HepG2 (cell line): Measurements from ENCODE around the gene SLC25A23. TPM values are rescaled to one million over a fixed set of nuclear protein-coding genes. Genes with fewer than 3 reads are reported as not detected.

Experiments
- BCL6 ChIP-seq: IDR thresholded peaks from 2 replicates; pipeline ENCODE4 v1.6.1; 2016; ENCODE audit warnings: missing genetic modification reagents, missing compliant biosample characterization
- BORCS8-MEF2B ChIP-seq: sonication (generic); formaldehyde crosslinking; IDR thresholded peaks from 2 replicates; pipeline ENCODE4 v1.8.0; 2022; ENCODE audit warnings: mild to moderate bottlenecking, missing genetic modification reagents
- ELF1 ChIP-seq: sonication (generic); formaldehyde crosslinking; IDR thresholded peaks from 2 replicates; pipeline ENCODE4 v1.4.0; 2020; ENCODE audit warnings: missing genetic modification reagents
- HMG20B ChIP-seq: conservative IDR thresholded peaks from 2 replicates; pipeline ENCODE4 v1.6.1; 2016; ENCODE audit warnings: missing genetic modification reagents, missing compliant biosample characterization
- PHF21A ChIP-seq: sonication (generic); formaldehyde crosslinking; IDR thresholded peaks from 2 replicates; pipeline ENCODE4 v1.5.0; 2020; ENCODE audit warnings: mild to moderate bottlenecking, missing genetic modification reagents
- SCMH1 ChIP-seq: sonication (generic); formaldehyde crosslinking; IDR thresholded peaks from 2 replicates; pipeline ENCODE4 v1.9.0; 2021; ENCODE audit warnings: missing genetic modification reagents, mild to moderate bottlenecking, borderline replicate concordance
- TCF7 ChIP-seq: sonication (generic); IDR thresholded peaks from 2 replicates; pipeline ENCODE4 v1.6.1; 2016; ENCODE audit warnings: antibody characterized with exemption, low read depth
- ZBTB40 ChIP-seq, 2 experiments: fragments of 450-650 bp in 1 of 2; sonication (generic) in 1 of 2; formaldehyde crosslinking in 1 of 2; IDR thresholded peaks; 2 replicates each; pipeline versions ENCODE4 v1.6.1 to v1.8.0; 2016 to 2022; ENCODE audit warnings: antibody characterized with exemption in 1 of 2, mild to moderate bottlenecking in 1 of 2, missing genetic modification reagents in 1 of 2
- ZBTB7B ChIP-seq: sonication (generic); formaldehyde crosslinking; IDR thresholded peaks from 2 replicates; pipeline ENCODE4 v1.4.0; 2020; ENCODE audit warnings: missing genetic modification reagents
- ZFP91 ChIP-seq: sonication (generic); formaldehyde crosslinking; IDR thresholded peaks from 2 replicates; pipeline ENCODE4 v1.9.0; 2022; ENCODE audit warnings: missing genetic modification reagents, mild to moderate bottlenecking, borderline replicate concordance
- ZNF510 ChIP-seq: sonication (generic); formaldehyde crosslinking; IDR thresholded peaks from 2 replicates; pipeline ENCODE4 v1.4.0; 2020; ENCODE audit warnings: low read depth, mild to moderate bottlenecking, missing genetic modification reagents
- polyA plus RNA-seq, 8 experiments: library from polyadenylated mRNA; depleted of rRNA in 3 of 8; stranded (reverse) in 7 of 8; unstranded in 1 of 8; fragments of >200 nt; fragmentation: Illumina TruSeq in 4 of 8; extraction: Trizol in 4 of 8; gene quantifications; 2 replicates each; pipeline versions ENCODE4 v1.2.1 to v1.2.3, GENCODE V29; 2011 to 2016; ENCODE audit warnings: low read depth in 4 of 8, missing spikeins in 1 of 8, mixed read lengths in 1 of 8; ENCODE audit not compliant: insufficient read depth in 1 of 8
- total RNA-seq, 5 experiments: library from RNA; depleted of rRNA; stranded (reverse); fragments of >200 nt; fragmentation: Illumina TruSeq; extraction: Trizol; gene quantifications; 2 replicates each; pipeline ENCODE4 v1.2.3, GENCODE V29; 2016; ENCODE audit warnings: low read depth in 1 of 5
- TF ChIP-seq, protein P1 (sequence below): sonication (generic); formaldehyde crosslinking; IDR thresholded peaks from 2 replicates; pipeline ENCODE4 v1.4.0; 2020; ENCODE audit warnings: missing genetic modification reagents, mild to moderate bottlenecking, borderline replicate concordance
- TF ChIP-seq, protein P2 (sequence below): sonication (generic); formaldehyde crosslinking; IDR thresholded peaks from 2 replicates; pipeline ENCODE4 v1.4.0; 2020; ENCODE audit warnings: mild to moderate bottlenecking, low read depth, missing genetic modification reagents

SLC25A23 gene
- total and polyA plus RNA-seq, 2 of the 13 experiments (the other 11 are each of a cell fraction or from before 2014, with no cell fraction given): 12.4 to 15.2 TPM

GRCh38 chr19:6402837-6403608 is 56.6 kb downstream of the SLC25A23 start (continued):
- TF ChIP-seq, protein P1, sequence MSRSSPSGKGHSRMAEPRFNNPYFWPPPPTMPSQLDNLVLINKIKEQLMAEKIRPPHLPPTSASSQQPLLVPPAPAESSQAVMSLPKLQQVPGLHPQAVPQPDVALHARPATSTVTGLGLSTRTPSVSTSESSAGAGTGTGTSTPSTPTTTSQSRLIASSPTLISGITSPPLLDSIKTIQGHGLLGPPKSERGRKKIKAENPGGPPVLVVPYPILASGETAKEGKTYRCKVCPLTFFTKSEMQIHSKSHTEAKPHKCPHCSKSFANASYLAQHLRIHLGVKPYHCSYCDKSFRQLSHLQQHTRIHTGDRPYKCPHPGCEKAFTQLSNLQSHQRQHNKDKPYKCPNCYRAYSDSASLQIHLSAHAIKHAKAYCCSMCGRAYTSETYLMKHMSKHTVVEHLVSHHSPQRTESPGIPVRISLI (CRISPR knock-in tag): peak; percentile 95
- TF ChIP-seq ZBTB40 (IDR thresholded peaks at IDR 0.05) (no peak), ZBTB40 (CRISPR knock-in tag; IDR thresholded peaks at IDR 0.05) (0 out of 2 replicates have a peak, but pooled peaks have one; percentile 16), ZBTB7B (CRISPR knock-in tag) (peak; percentile 41; the same call in 1 of the 2 replicates), BORCS8-MEF2B (CRISPR knock-in tag) (0 out of 2 replicates have a peak, but pooled peaks have one; percentile 13), TCF7 (peak; percentile 78), SCMH1 (CRISPR knock-in tag) (no peak), ZFP91 (CRISPR knock-in tag) (peak; percentile 51; the same call in 1 of the 2 replicates), ELF1 (CRISPR knock-in tag) (no peak), HMG20B (peak; percentile 57), ZNF510 (CRISPR knock-in tag) (0 out of 2 replicates have a peak, but pooled peaks have one; percentile 36), BCL6 (CRISPR knock-in tag) (peak; percentile 72), PHF21A (CRISPR knock-in tag) (peak; percentile 84; the same call in 1 of the 2 replicates)
- TF ChIP-seq, protein P2, sequence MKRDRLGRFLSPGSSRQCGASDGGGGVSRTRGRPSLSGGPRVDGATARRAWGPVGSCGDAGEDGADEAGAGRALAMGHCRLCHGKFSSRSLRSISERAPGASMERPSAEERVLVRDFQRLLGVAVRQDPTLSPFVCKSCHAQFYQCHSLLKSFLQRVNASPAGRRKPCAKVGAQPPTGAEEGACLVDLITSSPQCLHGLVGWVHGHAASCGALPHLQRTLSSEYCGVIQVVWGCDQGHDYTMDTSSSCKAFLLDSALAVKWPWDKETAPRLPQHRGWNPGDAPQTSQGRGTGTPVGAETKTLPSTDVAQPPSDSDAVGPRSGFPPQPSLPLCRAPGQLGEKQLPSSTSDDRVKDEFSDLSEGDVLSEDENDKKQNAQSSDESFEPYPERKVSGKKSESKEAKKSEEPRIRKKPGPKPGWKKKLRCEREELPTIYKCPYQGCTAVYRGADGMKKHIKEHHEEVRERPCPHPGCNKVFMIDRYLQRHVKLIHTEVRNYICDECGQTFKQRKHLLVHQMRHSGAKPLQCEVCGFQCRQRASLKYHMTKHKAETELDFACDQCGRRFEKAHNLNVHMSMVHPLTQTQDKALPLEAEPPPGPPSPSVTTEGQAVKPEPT (CRISPR knock-in tag): 0 out of 2 replicates have a peak, but pooled peaks have one; percentile 21
